Measurements from ENCODE around the gene TBC1D22B.

DNA sequence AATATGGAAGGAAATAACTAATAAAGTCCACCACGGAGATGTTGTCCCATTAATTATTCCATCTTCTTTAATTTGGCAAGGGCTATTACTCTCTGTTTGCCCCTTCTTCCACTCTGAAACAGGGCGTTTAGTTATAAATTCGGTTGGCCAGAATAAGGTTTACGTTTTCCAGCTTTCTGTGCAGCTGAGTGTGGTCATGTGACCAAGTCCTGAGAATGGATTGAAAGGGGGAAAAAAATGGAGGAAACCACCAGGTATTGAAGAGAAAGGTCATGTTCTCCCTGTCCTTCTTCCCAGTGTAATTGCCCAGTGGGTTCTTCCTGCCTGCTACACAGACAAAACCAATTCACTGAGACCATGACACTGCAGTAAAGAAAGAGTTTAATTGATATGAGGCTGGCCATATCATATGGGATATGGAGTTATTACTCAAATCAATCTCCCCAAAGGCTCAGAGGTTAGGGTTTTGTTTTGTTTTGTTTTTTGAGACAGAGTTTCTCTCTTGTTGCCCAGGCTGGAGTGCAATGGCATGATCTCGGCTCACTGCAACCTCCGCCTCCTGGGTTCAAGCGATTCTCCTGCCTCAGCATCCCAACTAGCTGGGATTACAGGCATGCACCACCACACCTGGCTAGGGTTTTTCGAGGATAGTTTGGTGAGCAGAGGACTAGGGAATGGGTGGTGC lies 14.3 kb upstream of the TBC1D22B start:
- no peak for TF ChIP-seq ELF1 (IDR thresholded peaks at IDR 0.05)
- TF ChIP-seq NRF1 (IDR thresholded peaks at IDR 0.05; ENCODE audit: low read depth, low read length): no peak
- TF ChIP-seq, protein P1, sequence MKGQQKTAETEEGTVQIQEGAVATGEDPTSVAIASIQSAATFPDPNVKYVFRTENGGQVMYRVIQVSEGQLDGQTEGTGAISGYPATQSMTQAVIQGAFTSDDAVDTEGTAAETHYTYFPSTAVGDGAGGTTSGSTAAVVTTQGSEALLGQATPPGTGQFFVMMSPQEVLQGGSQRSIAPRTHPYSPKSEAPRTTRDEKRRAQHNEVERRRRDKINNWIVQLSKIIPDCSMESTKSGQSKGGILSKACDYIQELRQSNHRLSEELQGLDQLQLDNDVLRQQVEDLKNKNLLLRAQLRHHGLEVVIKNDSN (IDR thresholded peaks at IDR 0.05; ENCODE audit: borderline replicate concordance, low read depth): no peak
